H1 (cell line): ENCODE results near the gene TNS1. TPM values are rescaled to one million over a fixed set of nuclear protein-coding genes. Genes with fewer than 3 reads are reported as not detected.

Source experiments
- CHD1 ChIP-seq: IDR thresholded peaks from 2 replicates; pipeline ENCODE4 v1.6.1; 2012; ENCODE audit warnings: low read depth, low read length, improper control_type of control experiment
- HDAC6 ChIP-seq: IDR thresholded peaks from one replicate; pipeline ENCODE4 v1.7.1; 2012; ENCODE audit warnings: low read depth, mild to moderate bottlenecking, inconsistent platforms, low read length, moderate library complexity
- polyA plus RNA-seq, 7 experiments: library from polyadenylated mRNA; depleted of rRNA in 3 of 7; stranded (reverse) in 5 of 7; unstranded in 2 of 7; fragments of >200 nt in 5 of 7; fragments of 200-250 nt in 2 of 7; gene quantifications; 1 replicate in 5 of 7; 2 replicates in 1 of 7; 4 replicates in 1 of 7; pipeline versions ENCODE4 v1.2.1 to v1.2.3, GENCODE V29; 2011 to 2013; ENCODE audit warnings: missing spikeins in 2 of 7, mixed read lengths in 2 of 7
- total RNA-seq: library from RNA; stranded (reverse); fragmentation: NEBNext Ultra II Directional; extraction: Animal tissue kit (Norgen Biotek cat#: 25700); gene quantifications from 2 replicates; pipeline ENCODE4 v1.2.1, GENCODE V29; 2021

Gene TNS1
- total and polyA plus RNA-seq, 2 of the 8 experiments (the other 6 are each of a cell fraction or from before 2014, with no cell fraction given): 1.5 to 5.1 TPM

DNA sequence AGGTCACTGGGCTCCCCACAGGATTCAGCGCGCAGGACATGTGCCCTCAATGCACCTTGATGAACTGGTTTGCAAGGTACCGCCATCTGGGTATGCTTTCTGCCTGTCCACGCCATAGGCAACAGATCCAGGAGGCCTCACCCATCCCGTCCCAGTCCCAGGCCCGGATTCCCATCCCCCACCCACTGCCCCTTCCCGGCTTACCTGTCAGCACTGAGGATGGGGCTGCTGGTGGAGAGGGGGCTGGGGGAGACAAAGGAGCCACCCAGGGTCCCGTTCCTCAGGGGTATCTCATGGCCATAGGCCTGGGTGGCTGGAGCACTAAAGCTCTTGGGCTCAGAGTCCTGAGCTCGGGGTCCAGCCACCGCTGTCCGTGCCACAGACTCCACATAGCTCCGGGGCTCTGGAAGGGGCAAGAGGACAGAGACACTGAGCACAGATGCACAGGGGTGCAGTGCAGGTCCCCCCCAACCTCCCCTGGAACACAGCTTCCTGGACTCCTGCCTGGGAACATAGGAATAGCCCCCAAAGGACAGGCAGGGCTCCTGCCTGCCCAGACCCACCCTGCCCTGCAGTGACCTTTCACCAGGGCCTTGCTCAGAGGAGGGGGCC, 181.2 kb downstream of the TNS1 start (continued):
- no peak for TF ChIP-seq CHD1
- TF ChIP-seq HDAC6: no peak
